SU-DHL-6 (cell line): ENCODE results near the gene C17orf58.

Source experiments
- H2AFZ ChIP-seq: fragments of 200-600 bp; sonication (generic); 2 replicates; pipeline ENCODE4 v1.6.1; 2014; ENCODE audit warnings: low read depth, mild to moderate bottlenecking, moderate library complexity, mixed read lengths, antibody characterized with exemption, low read length; ENCODE audit not compliant: severe bottlenecking
- H3F3A ChIP-seq: fragments of 200-600 bp; shearing (Covaris generic); 2 replicates; pipeline ENCODE4 v1.6.0; 2016; ENCODE audit warnings: antibody characterized with exemption, mild to moderate bottlenecking; ENCODE audit not compliant: insufficient read depth
- H3K27ac ChIP-seq: fragments of 200-600 bp; sonication (generic); 2 replicates; pipeline ENCODE4 v1.5.1; 2016; ENCODE audit warnings: low read depth, mild to moderate bottlenecking, low read length, moderate library complexity, mixed read lengths
- H3K27me3 ChIP-seq: fragments of 200-600 bp; sonication (generic), shearing (Covaris generic); 2 replicates; pipeline ENCODE4 v1.6.0; 2014; ENCODE audit warnings: mild to moderate bottlenecking, low read length
- H3K36me3 ChIP-seq: fragments of 200-600 bp; sonication (generic); 2 replicates; pipeline ENCODE4 v1.6.1; 2014; ENCODE audit warnings: mild to moderate bottlenecking, low read length, mixed read lengths
- H3K4me2 ChIP-seq: fragments of 300-600, 200-600 bp; shearing (Covaris generic), sonication (generic); 2 replicates; pipeline ENCODE4 v1.6.0; 2014; ENCODE audit warnings: low read length, low read depth, mild to moderate bottlenecking; ENCODE audit not compliant: poor library complexity, severe bottlenecking
- H3K4me3 ChIP-seq: fragments of 200-600 bp; sonication (generic); 2 replicates; pipeline ENCODE4 v1.5.1; 2014; ENCODE audit warnings: antibody characterized with exemption, low read length, mild to moderate bottlenecking, mixed read lengths; ENCODE audit not compliant: insufficient read depth, poor library complexity, severe bottlenecking
- H3K79me2 ChIP-seq: fragments of 200-600 bp; sonication (generic); 2 replicates; pipeline ENCODE4 v1.6.1; 2014; ENCODE audit warnings: mild to moderate bottlenecking, low read length, moderate library complexity; ENCODE audit not compliant: insufficient read depth
- H3K9ac ChIP-seq: fragments of 200-600 bp; sonication (generic); 2 replicates; pipeline ENCODE4 v1.7.0; 2014; ENCODE audit warnings: mild to moderate bottlenecking, low read length
- H3K9me2 ChIP-seq: fragments of 200-600 bp; sonication (generic); replicated peaks from 2 replicates; pipeline ENCODE4 v1.6.1; 2014; ENCODE audit warnings: low read length; ENCODE audit not compliant: insufficient read depth
- H3K9me3 ChIP-seq: fragments of 200-600 bp; sonication (generic); 2 replicates; pipeline ENCODE4 v1.6.1; 2014; ENCODE audit warnings: low read length, mixed read lengths; ENCODE audit not compliant: insufficient read depth
- H4K20me1 ChIP-seq: fragments of 200-600 bp; sonication (generic); 2 replicates; pipeline ENCODE4 v1.6.1; 2014; ENCODE audit warnings: low read depth, mild to moderate bottlenecking, antibody characterized with exemption, low read length, moderate library complexity, mixed read lengths
- CTCF ChIP-seq: fragments of 200-600 bp; sonication (generic); IDR thresholded peaks from one replicate; pipeline ENCODE4 v1.5.1; 2017; ENCODE audit warnings: antibody characterized with exemption, mild to moderate bottlenecking, low read length, moderate library complexity; ENCODE audit not compliant: insufficient read depth, poor library complexity, severe bottlenecking
- EZH2phosphoT487 ChIP-seq: fragments of 200-600 bp; sonication (generic), shearing (Covaris generic); conservative IDR thresholded peaks from 2 replicates; pipeline ENCODE4 v1.6.1; 2018; ENCODE audit warnings: mild to moderate bottlenecking, antibody characterized with exemption, low read length, moderate library complexity, mixed read lengths

The C17orf58 gene

GRCh38 chr17:68011199-68011665 is 15.0 kb upstream of the C17orf58 start:
- peak; percentile 79 for TF ChIP-seq CTCF
- TF ChIP-seq EZH2phosphoT487, result no peak
- peak overlapping the region; percentile 44 for H3K4me3 ChIP-seq
- no peaks in the 10 kb centered on the region for H3K9me3 ChIP-seq
- H4K20me1 ChIP-seq, result no peaks in the 10 kb centered on the region
- H3K4me2 ChIP-seq, result peak overlapping the region; percentile 59
- H3K36me3 ChIP-seq, result no peaks in the 10 kb centered on the region
- H2AFZ ChIP-seq, result peak overlapping the region; percentile 97
- H3K27ac ChIP-seq, result no peak overlapping the region
- no peaks in the 10 kb centered on the region for H3F3A ChIP-seq
- H3K9ac ChIP-seq, result peak overlapping the region; percentile 49
- no peaks in the 10 kb centered on the region for H3K9me2 ChIP-seq
- H3K27me3 ChIP-seq, result no peaks in the 10 kb centered on the region
- no peaks in the 10 kb centered on the region for H3K79me2 ChIP-seq

GRCh38 chr17:68006797-68007196 is 10.5 kb upstream of the C17orf58 start:
- Histone ChIP-seq H3K27ac (no peak overlapping the region), H4K20me1 (no peaks in the 10 kb centered on the region), H3F3A (no peaks in the 10 kb centered on the region), H3K36me3 (no peaks in the 10 kb centered on the region), H3K79me2 (no peaks in the 10 kb centered on the region), H3K9me2 (no peaks in the 10 kb centered on the region), H2AFZ (no peak overlapping the region), H3K4me3 (no peak overlapping the region), H3K9me3 (no peaks in the 10 kb centered on the region), H3K27me3 (no peaks in the 10 kb centered on the region), H3K9ac (no peak overlapping the region), H3K4me2 (no peak overlapping the region)
- TF ChIP-seq EZH2phosphoT487 (no peak), CTCF (no peak)

- Histone ChIP-seq H4K20me1 (no peaks in the 10 kb centered on the region), H2AFZ (no peak overlapping the region), H3K9ac (no peak overlapping the region), H3F3A (no peaks in the 10 kb centered on the region), H3K4me2 (no peak overlapping the region), H3K4me3 (no peak overlapping the region), H3K9me3 (no peaks in the 10 kb centered on the region), H3K27ac (no peak overlapping the region), H3K79me2 (no peaks in the 10 kb centered on the region), H3K27me3 (no peaks in the 10 kb centered on the region), H3K36me3 (no peaks in the 10 kb centered on the region), H3K9me2 (no peaks in the 10 kb centered on the region)
- no peak for TF ChIP-seq CTCF
These were observed 7.9 kb upstream of the C17orf58 start for GRCh38 chr17:68004201-68004600.
